Muscle layer of colon (tissue), 2 donors: ENCODE results near the gene EIF4A2.

Experiments
- H3K27ac ChIP-seq: one replicate; pipeline ENCODE4 v1.7.0; 2013; ENCODE audit warnings: low read depth, mild to moderate bottlenecking, low read length, moderate library complexity
- H3K27me3 ChIP-seq, 2 donors: one replicate each; pipeline ENCODE4 v1.7.0; 2013; ENCODE audit warnings: low read length in 2 of 2, mild to moderate bottlenecking in 2 of 2; ENCODE audit not compliant: insufficient read depth in 2 of 2, control insufficient read depth in 1 of 2
- H3K36me3 ChIP-seq: one replicate; pipeline ENCODE4 v1.7.0; 2013; ENCODE audit warnings: mild to moderate bottlenecking, low read length; ENCODE audit not compliant: insufficient read depth
- H3K4me1 ChIP-seq: one replicate; pipeline ENCODE4 v1.7.0; 2013; ENCODE audit warnings: mild to moderate bottlenecking, low read length; ENCODE audit not compliant: insufficient read depth
- H3K4me3 ChIP-seq, 2 donors: one replicate each; pipeline ENCODE4 v1.7.0; 2013; ENCODE audit warnings: low read length in 2 of 2, low read depth in 1 of 2, mild to moderate bottlenecking in 1 of 2, moderate library complexity in 1 of 2
- H3K9ac ChIP-seq: one replicate; pipeline ENCODE4 v1.7.0; 2013; ENCODE audit warnings: low read length
- H3K9me3 ChIP-seq: one replicate; pipeline ENCODE4 v1.7.0; 2013; ENCODE audit warnings: mild to moderate bottlenecking, low read length
- donor health status: abdominal sarcoma.
- donor health status: Adenocarcinoma of cecum.

The EIF4A2 gene

DNA sequence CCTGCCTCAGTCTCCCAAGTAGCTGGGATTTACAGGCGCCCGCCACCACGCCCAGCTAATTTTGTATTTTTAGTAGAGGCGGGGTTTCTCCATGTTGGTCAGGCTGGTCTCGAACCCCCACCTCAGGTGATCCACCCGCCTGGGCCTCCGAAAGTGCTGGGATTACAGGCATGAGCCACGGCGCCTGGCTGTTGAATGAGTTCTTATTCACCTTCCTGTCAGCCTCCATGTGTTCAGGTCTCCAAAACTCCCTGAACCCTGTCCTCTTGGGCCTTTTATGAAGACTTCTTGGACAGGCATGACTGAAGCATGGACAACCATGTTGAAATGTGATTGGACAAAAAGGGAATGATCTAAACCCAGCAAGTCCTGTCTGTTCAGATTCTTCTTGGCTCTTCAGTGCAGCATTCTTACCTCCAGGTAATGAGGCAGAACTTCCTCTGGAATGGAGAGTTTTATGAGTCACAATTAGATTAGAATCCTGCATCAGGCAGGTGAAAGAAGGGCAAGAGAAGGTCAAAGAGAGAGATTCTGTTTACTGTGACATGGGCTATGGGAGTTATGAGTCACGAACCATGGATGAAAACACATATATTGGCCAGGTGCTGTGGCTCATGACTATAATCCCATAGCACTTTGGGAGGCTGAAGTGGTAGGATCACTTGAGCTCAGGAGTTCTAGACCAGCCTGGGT is 23.1 kb upstream of the EIF4A2 start:
- no peaks in the 10 kb centered on the region for H3K27me3 ChIP-seq
- H3K4me3 ChIP-seq, result no peak overlapping the region

DNA sequence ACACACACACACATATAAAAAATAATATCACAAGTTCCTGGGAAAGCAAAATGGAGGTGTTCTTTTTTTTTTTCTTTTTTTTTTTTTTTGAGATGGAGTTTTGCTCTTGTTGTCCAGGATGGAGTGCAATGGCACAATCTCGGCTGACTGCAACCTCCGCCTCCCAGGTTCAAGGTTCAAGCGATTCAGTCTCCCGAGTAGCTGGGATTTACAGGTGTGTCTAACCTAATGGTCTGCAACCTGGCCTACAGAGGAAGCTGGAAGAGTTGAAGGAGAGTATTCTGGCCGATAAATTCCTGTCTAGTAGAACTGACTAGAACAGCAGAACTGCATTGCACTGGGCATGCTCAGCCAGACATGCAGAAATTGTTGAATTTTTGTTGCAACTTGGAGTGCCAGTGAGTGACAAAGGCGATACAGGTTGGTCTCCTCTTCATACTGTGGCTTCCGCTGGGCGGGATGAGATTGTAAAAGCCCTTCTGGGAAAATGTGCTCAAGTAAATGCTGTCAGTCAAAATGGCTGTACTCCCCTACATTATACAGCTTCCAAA is 22.4 kb upstream of the EIF4A2 start:
- no peaks in the 10 kb centered on the region for H3K36me3 ChIP-seq
- H3K4me3 ChIP-seq, result no peak overlapping the region
- H3K27me3 ChIP-seq, result no peaks in the 10 kb centered on the region
- H3K4me1 ChIP-seq, result no peaks in the 10 kb centered on the region
- no peak overlapping the region for H3K27ac ChIP-seq
- no peak overlapping the region for H3K9ac ChIP-seq
- H3K9me3 ChIP-seq, result no peaks in the 10 kb centered on the region

More for the DNA sequence above, 23.1 kb upstream of the EIF4A2 start:
- H3K9me3 ChIP-seq, result no peaks in the 10 kb centered on the region
- H3K4me1 ChIP-seq, result no peaks in the 10 kb centered on the region
- no peaks in the 10 kb centered on the region for H3K36me3 ChIP-seq
- no peak overlapping the region for H3K27ac ChIP-seq
- H3K9ac ChIP-seq, result no peak overlapping the region

DNA sequence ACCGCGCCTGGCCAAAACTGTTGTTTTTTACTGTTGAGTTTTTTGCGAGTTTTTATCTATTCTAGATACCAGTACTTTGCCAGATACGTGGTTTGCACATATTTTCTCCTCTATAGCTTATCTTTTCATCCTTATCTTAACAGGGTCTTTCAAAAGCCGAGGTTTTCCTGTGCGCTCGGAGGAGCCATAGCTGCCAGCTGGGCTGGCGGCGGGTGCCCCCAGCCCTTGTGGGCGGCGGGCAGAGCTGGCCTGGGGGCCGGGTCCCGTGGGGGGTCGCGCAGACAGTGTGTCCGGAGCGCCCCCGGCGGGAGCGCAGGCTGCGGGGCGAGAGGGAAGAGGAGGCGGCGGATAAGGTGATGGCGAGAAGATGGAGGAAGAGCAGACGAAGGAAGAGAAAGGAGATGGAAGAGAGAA is 11.1 kb upstream of the EIF4A2 start:
- H3K4me3 ChIP-seq, result peak overlapping the region; percentile 39 to 68
- peaks cover 5% of the 10 kb centered on the region for H3K4me1 ChIP-seq
- no peaks in the 10 kb centered on the region for H3K27me3 ChIP-seq
- no peaks in the 10 kb centered on the region for H3K36me3 ChIP-seq
- H3K9ac ChIP-seq, result no peak overlapping the region
- no peak overlapping the region for H3K27ac ChIP-seq
- no peaks in the 10 kb centered on the region for H3K9me3 ChIP-seq

DNA sequence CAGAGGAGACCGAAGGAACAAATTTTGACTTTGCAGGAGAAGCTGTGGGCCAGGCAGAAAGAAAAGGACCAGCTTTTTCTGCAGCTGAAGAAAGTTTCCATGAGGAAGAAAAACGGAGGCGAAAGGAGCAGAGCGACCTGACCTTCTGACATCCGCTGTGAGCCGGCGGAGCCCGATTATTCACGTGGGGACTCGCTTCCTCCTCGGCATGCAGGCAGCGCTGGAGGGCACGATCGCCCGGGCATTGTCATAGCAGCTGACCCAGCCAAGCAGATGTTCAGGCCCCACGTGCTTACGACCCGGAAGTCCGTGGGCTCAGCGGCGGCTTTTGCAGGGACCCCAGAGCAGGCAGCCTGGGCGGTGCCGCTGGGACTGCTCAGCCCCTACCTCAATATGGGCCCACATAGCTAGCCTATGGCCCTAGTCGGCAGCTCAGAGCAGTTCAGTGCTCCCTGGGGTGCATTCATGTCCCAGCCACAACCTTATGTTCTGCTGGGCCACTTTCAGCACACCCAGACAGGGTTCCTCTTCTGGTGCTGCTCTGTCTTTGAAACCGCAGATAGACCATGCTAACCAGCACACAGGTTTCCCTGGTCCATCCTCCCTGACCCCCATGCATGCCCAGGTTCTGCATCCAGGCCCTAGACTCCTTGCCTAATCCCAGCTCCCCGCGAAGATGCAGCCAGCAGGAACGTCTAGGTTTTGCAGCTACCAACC is 10.5 kb upstream of the EIF4A2 start:
- H3K9ac ChIP-seq, result no peak overlapping the region
- H3K4me3 ChIP-seq, result peak overlapping the region; percentile 39 to 68
- no peaks in the 10 kb centered on the region for H3K36me3 ChIP-seq
- H3K9me3 ChIP-seq, result no peaks in the 10 kb centered on the region
- peaks cover 5% of the 10 kb centered on the region for H3K4me1 ChIP-seq
- no peak overlapping the region for H3K27ac ChIP-seq
- H3K27me3 ChIP-seq, result no peaks in the 10 kb centered on the region

- Histone ChIP-seq H3K27ac (no peak overlapping the region), H3K9me3 (no peaks in the 10 kb centered on the region), H3K9ac (no peak overlapping the region), H3K4me3 (no peak overlapping the region), H3K27me3 (no peaks in the 10 kb centered on the region), H3K4me1 (peaks cover 5% of the 10 kb centered on the region), H3K36me3 (no peaks in the 10 kb centered on the region)
Measured at GRCh38 chr3:186775999-186776398, 7.4 kb upstream of the EIF4A2 start.

- H3K36me3 ChIP-seq, result peaks cover under 1% of the 10 kb centered on the region
- no peak overlapping the region for H3K9ac ChIP-seq
Measured at GRCh38 chr3:186779204-186779603, 4.2 kb upstream of the EIF4A2 start.

DNA sequence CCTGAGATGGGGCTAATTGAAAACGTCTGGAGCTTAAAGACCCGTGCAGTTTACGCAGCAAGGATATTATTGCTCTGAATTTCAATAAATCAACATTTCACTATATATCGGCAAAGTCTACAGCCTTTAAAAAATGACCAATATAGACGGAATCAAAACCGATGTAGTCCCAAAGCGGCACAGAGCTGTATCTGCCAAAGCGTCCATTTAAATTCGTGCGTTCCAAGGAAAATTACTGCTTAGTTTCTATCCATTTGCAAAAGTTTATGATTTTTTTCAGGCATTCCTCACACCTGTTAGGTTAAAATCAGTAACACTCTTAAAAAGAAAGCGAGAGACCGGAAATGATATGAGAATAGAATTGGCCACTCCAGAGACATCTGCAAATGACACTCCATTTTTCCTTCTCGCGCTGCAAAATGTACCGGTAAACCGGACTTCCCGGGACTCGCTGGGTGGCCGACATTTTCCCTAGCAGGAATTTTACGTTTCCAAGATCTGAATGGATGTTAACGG is 777 bp upstream of the EIF4A2 start:
- no peaks in the 10 kb centered on the region for H3K27me3 ChIP-seq
- H3K9me3 ChIP-seq, result no peaks in the 10 kb centered on the region
- H3K9ac ChIP-seq, result peak overlapping the region; percentile 97
- peak overlapping the region; percentile 89 for H3K27ac ChIP-seq
- peaks cover 35% of the 10 kb centered on the region for H3K36me3 ChIP-seq
- H3K4me3 ChIP-seq, result peak overlapping the region; percentile 99 to 100
- peaks cover 31% of the 10 kb centered on the region for H3K4me1 ChIP-seq

More at GRCh38 chr3:186779204-186779603, 4.2 kb upstream of the EIF4A2 start:
- Histone ChIP-seq H3K27ac (no peak overlapping the region), H3K4me3 (no peak overlapping the region), H3K4me1 (peaks cover 5% of the 10 kb centered on the region), H3K9me3 (no peaks in the 10 kb centered on the region), H3K27me3 (no peaks in the 10 kb centered on the region)

GRCh38 chr3:186783731-186784515 is 546 bp downstream of the EIF4A2 start:
- peaks cover 43% of the 10 kb centered on the region for H3K4me1 ChIP-seq
- H3K36me3 ChIP-seq, result peaks cover 48% of the 10 kb centered on the region

GRCh38 chr3:186784820-186785494 is 1.6 kb downstream of the EIF4A2 start:
- Histone ChIP-seq H3K9me3 (no peaks in the 10 kb centered on the region), H3K9ac (peak overlapping the region; percentile 97), H3K27me3 (no peaks in the 10 kb centered on the region), H3K36me3 (peaks cover 57% of the 10 kb centered on the region), H3K4me1 (peaks cover 43% of the 10 kb centered on the region), H3K4me3 (peak overlapping the region; percentile 99 to 100), H3K27ac (peak overlapping the region; percentile 89)

More at GRCh38 chr3:186783731-186784515, 546 bp downstream of the EIF4A2 start:
- no peaks in the 10 kb centered on the region for H3K9me3 ChIP-seq
- H3K4me3 ChIP-seq, result peak overlapping the region; percentile 99 to 100
- H3K27ac ChIP-seq, result peak overlapping the region; percentile 89
- peak overlapping the region; percentile 97 for H3K9ac ChIP-seq
- H3K27me3 ChIP-seq, result no peaks in the 10 kb centered on the region

DNA sequence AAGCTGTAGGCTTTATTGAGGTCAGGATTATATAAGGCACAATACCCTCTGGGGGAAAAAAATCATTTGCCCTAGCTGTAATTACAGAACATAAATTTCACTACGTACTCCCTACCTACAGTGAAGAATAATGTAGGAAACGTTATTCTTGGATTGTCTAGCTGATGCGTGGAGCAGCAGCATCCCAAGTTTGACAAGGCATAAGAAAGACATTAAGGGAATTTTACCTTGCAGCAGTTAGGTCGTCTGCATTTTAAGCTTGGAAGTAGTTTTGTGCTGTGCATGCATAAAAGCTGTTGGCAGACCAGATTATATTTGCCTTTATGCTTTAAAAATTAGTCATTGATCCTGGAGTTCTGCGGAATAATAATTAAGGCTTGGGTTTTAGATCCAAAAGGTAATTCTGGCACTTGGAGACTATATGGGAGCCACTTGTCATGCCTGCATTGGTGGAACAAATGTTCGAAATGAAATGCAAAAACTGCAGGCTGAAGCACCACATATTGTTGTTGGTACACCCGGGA is 2.2 kb downstream of the EIF4A2 start:
- peak overlapping the region; percentile 97 for H3K9ac ChIP-seq
- peaks cover 63% of the 10 kb centered on the region for H3K36me3 ChIP-seq
- H3K4me1 ChIP-seq, result peaks cover 43% of the 10 kb centered on the region
- no peaks in the 10 kb centered on the region for H3K9me3 ChIP-seq
- no peak overlapping the region for H3K27ac ChIP-seq
- peak overlapping the region; percentile 99 to 100 for H3K4me3 ChIP-seq
- H3K27me3 ChIP-seq, result no peaks in the 10 kb centered on the region
